HepG2 (cell line): Measurements from ENCODE around the gene LHFPL6. TPM values are rescaled to one million over a fixed set of nuclear protein-coding genes. Genes with fewer than 3 reads are reported as not detected.

ENCODE experiments used
- ATAC-seq: fragments of 200-7000 bp; cut with Tn5 transposase; 3 replicates; pipeline ENCODE4 v1.9.1; 2020; ENCODE audit warnings: mild to moderate bottlenecking, moderate library complexity
- BruUV-seq: library from RNA; stranded (reverse); fragments of 400-500 nt; replicated peaks from 2 replicates; lab custom pipeline; 2021; lab: Mats Ljungman, UMichigan
- CTCF ChIA-PET: fragments of 300-600 bp; formaldehyde crosslinking; extraction: SDS; loops from one replicate; lab custom pipeline; 2021; ENCODE audit warnings: low total read pairs, inconsistent platforms, low intra/inter-chr PET ratio; lab: Yijun Ruan, JAX
- POLR2A ChIA-PET: fragments of 350-600 bp; sonication (Branson Sonifier 250); formaldehyde crosslinking; loops from one replicate; lab custom pipeline; 2020; ENCODE audit warnings: antibody characterized with exemption, inconsistent platforms; lab: Yijun Ruan, JAX
- DNase-seq: peaks from one replicate; pipeline ENCODE4 v3.0.0-alpha.2; 2015; ENCODE audit warnings: low spot score
- FAIRE-seq: peaks from 3 replicates; lab custom pipeline; 2011; peaks lifted over from hg19 to GRCh38; lab: Jason Lieb, UNC
- H2AFZ ChIP-seq: one replicate; pipeline ENCODE4 v1.6.1; 2011; ENCODE audit warnings: low read length, inconsistent platforms
- H3K27ac ChIP-seq: fragments of 300-600 bp; 3 replicates; pipeline ENCODE4 v1.8.0; 2011; ENCODE audit warnings: mixed run types, mild to moderate bottlenecking, mixed read lengths, low read length, inconsistent platforms; ENCODE audit not compliant: insufficient read depth; ENCODE audit errors: extremely low read length
- H3K27me3 ChIP-seq, 2 experiments: fragments of 200-600 bp in 1 of 2; 2 replicates in 1 of 2; 3 replicates in 1 of 2; pipeline versions ENCODE4 v1.6.0 to v1.8.0; 2011; ENCODE audit warnings: low read length in 2 of 2, mild to moderate bottlenecking in 2 of 2, moderate library complexity in 2 of 2, inconsistent platforms in 1 of 2; ENCODE audit not compliant: insufficient read depth in 2 of 2, control insufficient read depth in 1 of 2
- H3K36me3 ChIP-seq, 2 experiments: fragments of 200-600 bp in 1 of 2; replicated peaks in 1 of 2; 2 replicates in 1 of 2; 3 replicates in 1 of 2; pipeline versions ENCODE4 v1.5.1 to v1.8.0; 2011; ENCODE audit warnings: low read length in 2 of 2, inconsistent platforms in 1 of 2; ENCODE audit not compliant: insufficient read depth in 2 of 2, control insufficient read depth in 1 of 2
- H3K4me1 ChIP-seq: 2 replicates; pipeline ENCODE4 v1.5.1; 2012; ENCODE audit warnings: low read length, inconsistent platforms; ENCODE audit not compliant: insufficient read depth
- H3K4me2 ChIP-seq: 2 replicates; pipeline ENCODE4 v1.6.0; 2011; ENCODE audit warnings: low read depth, low read length, inconsistent platforms
- H3K4me3 ChIP-seq, 3 experiments: fragments of 200-600 bp in 1 of 3; sonication (generic), shearing (Covaris generic) in 1 of 3; replicated peaks in 1 of 3; 2 replicates each; pipeline ENCODE4 v1.5.1; 2011 to 2016; ENCODE audit warnings: low read length in 3 of 3, inconsistent platforms in 2 of 3, low read depth in 2 of 3, mild to moderate bottlenecking in 2 of 3, control low read depth in 1 of 3, mixed read lengths in 1 of 3; ENCODE audit not compliant: insufficient read depth in 1 of 3
- H3K79me2 ChIP-seq: one replicate; pipeline ENCODE4 v1.6.1; 2011; ENCODE audit warnings: low read length, inconsistent platforms; ENCODE audit not compliant: insufficient read depth
- H3K9ac ChIP-seq: 2 replicates; pipeline ENCODE4 v1.6.0; 2011; ENCODE audit warnings: mild to moderate bottlenecking, low read depth, low read length, inconsistent platforms; ENCODE audit not compliant: insufficient read depth
- H3K9me3 ChIP-seq: 2 replicates; pipeline ENCODE4 v1.5.1; 2012; ENCODE audit warnings: mild to moderate bottlenecking, low read length
- H4K20me1 ChIP-seq: 2 replicates; pipeline ENCODE4 v1.6.0; 2011; ENCODE audit warnings: inconsistent platforms, mild to moderate bottlenecking, low read length, moderate library complexity; ENCODE audit not compliant: insufficient read depth
- FOXO1 ChIP-seq: sonication (generic); formaldehyde crosslinking; IDR thresholded peaks from 2 replicates; pipeline ENCODE4 v1.4.0; 2020; ENCODE audit warnings: missing genetic modification reagents
- HNF4G ChIP-seq, 2 experiments: sonication (generic) in 1 of 2; formaldehyde crosslinking in 1 of 2; IDR thresholded peaks; 2 replicates each; pipeline versions ENCODE4 v1.4.0 to v1.6.1; 2011 to 2020; ENCODE audit warnings: borderline replicate concordance in 2 of 2, low read depth in 2 of 2, mild to moderate bottlenecking in 2 of 2, low read length in 1 of 2, missing genetic modification reagents in 1 of 2, moderate library complexity in 1 of 2
- MXD4 ChIP-seq: IDR thresholded peaks from 2 replicates; pipeline ENCODE4 v1.6.1; 2016; ENCODE audit warnings: mild to moderate bottlenecking, missing biosample characterization, missing genetic modification reagents
- NFE2 ChIP-seq: sonication (generic); formaldehyde crosslinking; IDR thresholded peaks from 2 replicates; pipeline ENCODE4 v1.4.0; 2020; ENCODE audit warnings: missing genetic modification reagents
- NR0B2 ChIP-seq: sonication (generic); formaldehyde crosslinking; IDR thresholded peaks from 2 replicates; pipeline ENCODE4 v1.4.0; 2020; ENCODE audit warnings: mild to moderate bottlenecking, missing genetic modification reagents
- PATZ1 ChIP-seq: sonication (generic); formaldehyde crosslinking; IDR thresholded peaks from 2 replicates; pipeline ENCODE4 v1.4.0; 2020; ENCODE audit warnings: missing genetic modification reagents
- PPARG ChIP-seq: conservative IDR thresholded peaks from 2 replicates; pipeline ENCODE4 v1.6.1; 2016; ENCODE audit warnings: missing biosample characterization, missing genetic modification reagents
- ZNF263 ChIP-seq: sonication (generic); formaldehyde crosslinking; IDR thresholded peaks from 2 replicates; pipeline ENCODE4 v1.4.0; 2020; ENCODE audit warnings: missing genetic modification reagents
- in situ Hi-C: cut with HindIII; loops from 2 replicates; pipeline ENCODE4 v1.10.0; 2017; ENCODE audit warnings: low pct_unique_long_range_greater_than_20kb; ENCODE audit not compliant: extremely low pct_ligation_motif_present
- intact Hi-C: fragments of 100-400 bp; cut with micrococcal nuclease; formaldehyde crosslinking; loops from one replicate; pipeline ENCODE4 v1.10.0; 2022; ENCODE audit not compliant: unreplicated experiment
- polyA plus RNA-seq, 8 experiments: library from polyadenylated mRNA; depleted of rRNA in 3 of 8; stranded (reverse) in 7 of 8; unstranded in 1 of 8; fragments of >200 nt; fragmentation: Illumina TruSeq in 4 of 8; extraction: Trizol in 4 of 8; gene quantifications; 2 replicates each; pipeline versions ENCODE4 v1.2.1 to v1.2.3, GENCODE V29; 2011 to 2016; ENCODE audit warnings: low read depth in 4 of 8, missing spikeins in 1 of 8, mixed read lengths in 1 of 8; ENCODE audit not compliant: insufficient read depth in 1 of 8
- total RNA-seq, 5 experiments: library from RNA; depleted of rRNA; stranded (reverse); fragments of >200 nt; fragmentation: Illumina TruSeq; extraction: Trizol; gene quantifications; 2 replicates each; pipeline ENCODE4 v1.2.3, GENCODE V29; 2016; ENCODE audit warnings: low read depth in 1 of 5
- TF ChIP-seq, protein P1 (sequence below): sonication (generic); formaldehyde crosslinking; IDR thresholded peaks from 2 replicates; pipeline ENCODE4 v1.5.0; 2020; ENCODE audit warnings: missing genetic modification reagents

LHFPL6 gene
- total and polyA plus RNA-seq, 2 of the 13 experiments (the other 11 are each of a cell fraction or from before 2014, with no cell fraction given), result not detected

DNA sequence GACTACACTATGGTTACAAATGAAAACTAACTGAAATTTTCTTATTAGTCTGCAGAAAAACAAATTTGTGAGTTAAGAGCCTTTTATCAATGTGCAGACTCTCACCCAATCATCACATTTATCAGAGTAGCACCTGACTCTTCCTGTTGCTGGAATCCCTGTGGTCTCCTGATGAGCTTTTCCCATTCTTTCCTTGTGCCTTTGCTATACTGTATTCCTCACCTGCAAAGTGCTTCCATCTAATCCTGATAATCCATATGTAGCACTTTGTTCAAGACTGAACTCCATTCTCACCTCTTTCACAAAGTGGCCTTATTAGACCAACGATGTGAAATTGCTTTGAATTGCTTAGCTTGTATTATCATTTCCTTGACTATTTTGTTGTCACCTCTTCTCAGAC is 225.3 kb downstream of the LHFPL6 start (continued):
- no peak for TF ChIP-seq PATZ1 (CRISPR knock-in tag)

- no peaks in the 10 kb centered on the region; a peak in 2 of 5 replicates for H3K27me3 ChIP-seq
- BruUV-seq, result no TSS peak
- CTCF ChIA-PET, result no interaction called here
- no peaks in the 10 kb centered on the region for H3K36me3 ChIP-seq
- DNase-seq (no peak), ATAC-seq (no peak), FAIRE-seq (no peak)
- H3K27ac ChIP-seq, result no peak overlapping the region
- H3K9me3 ChIP-seq, result no peaks in the 10 kb centered on the region
- no peaks in the 10 kb centered on the region for H4K20me1 ChIP-seq
- H3K9ac ChIP-seq, result no peak overlapping the region
- no peaks in the 10 kb centered on the region for H3K4me1 ChIP-seq
- POLR2A ChIA-PET, result no interaction called here
- intact Hi-C loops, result no loop called here
- in situ Hi-C loops, result no loop called here
- no peak overlapping the region for H2AFZ ChIP-seq
- no peaks in the 10 kb centered on the region for H3K79me2 ChIP-seq
- TF ChIP-seq FOXO1 (CRISPR knock-in tag) (no peak), ZNF263 (CRISPR knock-in tag) (no peak), NFE2 (no peak), MXD4 (CRISPR knock-in tag) (no peak), NR0B2 (CRISPR knock-in tag) (no peak), PPARG (CRISPR knock-in tag) (no peak), HNF4G (IDR thresholded peaks at IDR 0.05; ENCODE audit: borderline replicate concordance, low read depth, low read length) (no peak), HNF4G (CRISPR knock-in tag; IDR thresholded peaks at IDR 0.05; ENCODE audit: borderline replicate concordance, low read depth) (no peak)
- TF ChIP-seq, protein P1, sequence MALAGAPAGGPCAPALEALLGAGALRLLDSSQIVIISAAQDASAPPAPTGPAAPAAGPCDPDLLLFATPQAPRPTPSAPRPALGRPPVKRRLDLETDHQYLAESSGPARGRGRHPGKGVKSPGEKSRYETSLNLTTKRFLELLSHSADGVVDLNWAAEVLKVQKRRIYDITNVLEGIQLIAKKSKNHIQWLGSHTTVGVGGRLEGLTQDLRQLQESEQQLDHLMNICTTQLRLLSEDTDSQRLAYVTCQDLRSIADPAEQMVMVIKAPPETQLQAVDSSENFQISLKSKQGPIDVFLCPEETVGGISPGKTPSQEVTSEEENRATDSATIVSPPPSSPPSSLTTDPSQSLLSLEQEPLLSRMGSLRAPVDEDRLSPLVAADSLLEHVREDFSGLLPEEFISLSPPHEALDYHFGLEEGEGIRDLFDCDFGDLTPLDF (CRISPR knock-in tag), result no peak
- TF ChIP-seq, all 625 proteins: peak for 0
- H3K4me2 ChIP-seq, result no peak overlapping the region
- no peak overlapping the region for H3K4me3 ChIP-seq
Measured at GRCh38 chr13:39376076-39376475, 226.9 kb downstream of the LHFPL6 start.
